ENCODE measurements around the gene GALK2. TPM values are rescaled to one million over a fixed set of nuclear protein-coding genes. Genes with fewer than 3 reads are reported as not detected.
"Not testable (repeated sequence)": the region's sequence is repeated elsewhere in the genome, so short reads cannot be mapped to it uniquely, and the experiment has no call there.

GALK2 gene
- polyA plus RNA-seq, 4 donors: 27.4 to 32.5 (median 30.9) TPM

- DNase-seq (ENCODE audit: low read depth in 4 of 4, low spot score in 3 of 4): peak in 2 of 4 donors; percentile 5 to 8
These were observed 14.0 kb upstream of the GALK2 start for GRCh38 chr15:49155834-49156627.

- DNase-seq (ENCODE audit: low read depth in 4 of 4, low spot score in 3 of 4): no peak
These were observed 6.4 kb upstream of the GALK2 start for GRCh38 chr15:49163678-49164077.

DNA sequence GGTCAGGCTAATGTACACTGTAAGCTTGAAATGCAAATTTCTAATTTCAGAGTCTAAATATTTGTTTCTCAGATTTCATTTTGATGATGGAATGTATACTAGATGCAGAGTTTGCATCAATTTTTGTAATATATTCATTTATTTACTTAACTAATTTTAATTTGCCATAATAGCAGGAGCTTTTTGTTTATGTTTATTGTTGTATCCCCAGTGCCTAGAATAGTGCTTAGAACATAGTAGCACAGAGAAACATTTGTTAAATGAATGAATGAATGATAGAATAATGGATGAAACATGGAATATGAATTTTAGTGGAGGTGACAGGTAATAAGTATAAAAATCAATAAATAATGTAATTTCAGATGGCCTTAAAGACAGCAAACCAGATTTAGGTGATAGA, 5.2 kb upstream of the GALK2 start:
- no peak for DNase-seq (ENCODE audit: low read depth in 4 of 4, low spot score in 3 of 4)

- DNase-seq (ENCODE audit: low read depth in 4 of 4, low spot score in 3 of 4): no peak
These were observed 2.0 kb upstream of the GALK2 start for GRCh38 chr15:49168016-49168415.

GRCh38 chr15:49171790-49172189, 1.7 kb downstream of the GALK2 start:
- no peak for DNase-seq (ENCODE audit: low read depth in 4 of 4, low spot score in 3 of 4)

GRCh38 chr15:49174902-49175301, 4.9 kb downstream of the GALK2 start:
- DNase-seq (ENCODE audit: low read depth in 4 of 4, low spot score in 3 of 4): no peak

GRCh38 chr15:49175582-49176397, 5.7 kb downstream of the GALK2 start:
- DNase-seq (ENCODE audit: low read depth in 4 of 4, low spot score in 3 of 4): not testable (repeated sequence)

- no peak for DNase-seq (ENCODE audit: low read depth in 4 of 4, low spot score in 3 of 4)
These were observed 8.4 kb downstream of the GALK2 start for GRCh38 chr15:49178497-49178896.

DNA sequence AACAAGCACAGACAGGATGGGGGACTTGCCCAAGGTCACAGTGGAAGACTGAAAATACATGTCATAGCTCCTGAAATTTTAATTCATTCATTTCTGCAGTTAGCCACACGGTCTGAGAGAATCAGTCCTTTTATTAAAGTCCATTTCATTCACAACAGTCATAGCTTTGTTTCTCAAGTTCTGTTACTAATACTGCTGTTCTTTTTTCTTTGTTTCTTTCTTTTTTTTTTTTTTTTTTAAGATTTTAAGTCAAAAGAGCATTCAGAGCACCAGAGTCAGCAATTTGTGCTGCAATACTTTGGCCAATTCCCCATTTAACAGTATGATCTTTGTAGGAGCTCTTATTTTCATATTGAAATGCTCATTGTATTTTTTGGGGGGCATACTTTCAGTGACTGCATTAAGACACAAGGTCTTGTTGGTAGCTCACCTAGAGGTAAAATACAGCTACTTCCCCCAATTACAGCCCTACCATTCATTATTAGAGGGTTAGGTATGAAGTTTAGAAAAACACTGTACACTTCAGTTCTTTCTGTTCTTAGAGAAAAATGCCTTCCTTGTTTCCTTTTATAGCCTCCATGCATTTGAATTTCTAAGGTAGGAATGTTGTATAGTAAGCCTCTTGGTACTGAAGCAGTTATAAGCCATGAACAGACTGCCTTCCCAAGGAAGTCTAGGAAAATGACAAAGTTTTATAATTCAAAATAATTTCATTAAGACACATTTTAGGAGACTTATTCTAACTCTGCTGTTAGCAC, 9.6 kb downstream of the GALK2 start:
- no peak for DNase-seq (ENCODE audit: low read depth in 4 of 4, low spot score in 3 of 4)

GRCh38 chr15:49182128-49182527, 12.1 kb downstream of the GALK2 start:
- no peak for DNase-seq (ENCODE audit: low read depth in 4 of 4, low spot score in 3 of 4)

GRCh38 chr15:49183741-49184140, 13.7 kb downstream of the GALK2 start:
- DNase-seq (ENCODE audit: low read depth in 4 of 4, low spot score in 3 of 4): not testable (repeated sequence)

DNA sequence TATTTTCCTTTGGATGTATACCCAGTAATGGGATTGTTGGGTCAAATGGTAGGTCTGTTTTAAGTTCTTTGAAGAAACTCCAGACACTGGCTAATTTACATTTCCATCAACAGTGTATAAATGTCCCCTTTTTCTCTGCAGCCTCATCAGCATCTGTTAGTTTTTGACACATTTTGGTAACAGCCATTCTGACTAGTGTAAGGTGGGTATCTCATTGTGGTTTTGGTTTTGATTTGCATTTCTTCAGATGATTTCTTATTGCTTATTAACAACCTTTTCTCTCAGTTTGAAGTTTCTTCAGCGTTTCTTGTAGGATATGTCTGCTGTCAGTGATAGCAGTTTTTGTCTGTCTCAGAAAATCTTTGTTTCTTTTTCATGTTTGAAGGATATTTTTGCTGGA, 15.4 kb downstream of the GALK2 start:
- DNase-seq (ENCODE audit: low read depth in 4 of 4, low spot score in 3 of 4): no peak

- DNase-seq (ENCODE audit: low read depth in 4 of 4, low spot score in 3 of 4): no peak
These were observed 17.6 kb downstream of the GALK2 start for GRCh38 chr15:49187549-49188245.

DNA sequence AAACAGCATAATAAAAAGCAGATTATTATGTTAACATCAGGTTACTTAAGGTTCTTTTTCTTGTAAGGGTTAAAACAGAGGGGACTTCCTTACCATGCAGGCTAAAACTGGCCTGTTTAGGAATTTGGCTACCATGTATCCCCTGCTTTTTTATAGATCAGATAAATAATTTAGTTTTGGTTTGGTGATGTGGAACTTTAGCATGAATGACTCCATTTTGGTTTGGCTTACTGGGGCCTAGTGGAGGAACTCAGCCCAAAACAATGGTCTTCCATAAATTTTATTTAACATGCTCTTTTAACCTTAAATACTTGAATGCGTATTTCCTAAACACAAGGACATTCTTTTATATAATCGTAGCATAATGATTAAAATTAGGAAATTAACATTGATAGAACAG, 18.9 kb downstream of the GALK2 start:
- DNase-seq (ENCODE audit: low read depth in 4 of 4, low spot score in 3 of 4): no peak

DNA sequence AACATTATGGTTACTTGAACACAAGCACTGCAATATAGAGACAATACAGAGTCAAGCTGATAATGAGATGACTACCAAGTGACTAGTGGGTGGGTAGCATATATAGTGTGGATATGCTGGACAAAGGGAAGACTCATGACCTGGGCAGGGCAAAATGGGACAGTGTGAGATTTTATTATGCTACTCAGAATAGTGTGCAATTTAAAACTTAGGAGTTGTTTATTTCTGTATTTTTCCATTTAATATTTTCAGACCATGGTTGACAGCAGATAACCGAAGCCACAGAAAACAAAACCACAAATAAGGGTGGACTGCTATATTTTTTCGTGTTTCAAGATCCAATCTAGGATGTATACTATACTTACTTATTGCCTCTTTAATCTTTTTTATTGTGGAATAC, 19.6 kb downstream of the GALK2 start:
- no peak for DNase-seq (ENCODE audit: low read depth in 4 of 4, low spot score in 3 of 4)

GRCh38 chr15:49190586-49190985, 20.5 kb downstream of the GALK2 start:
- DNase-seq (ENCODE audit: low read depth in 4 of 4, low spot score in 3 of 4): no peak

- no peak for DNase-seq (ENCODE audit: low read depth in 4 of 4, low spot score in 3 of 4)
These were observed 21.8 kb downstream of the GALK2 start for GRCh38 chr15:49191892-49192291.

GRCh38 chr15:49196856-49197255, 26.8 kb downstream of the GALK2 start:
- DNase-seq (ENCODE audit: low read depth in 4 of 4, low spot score in 3 of 4): peak in 1 of 4 donors; percentile 3

DNA sequence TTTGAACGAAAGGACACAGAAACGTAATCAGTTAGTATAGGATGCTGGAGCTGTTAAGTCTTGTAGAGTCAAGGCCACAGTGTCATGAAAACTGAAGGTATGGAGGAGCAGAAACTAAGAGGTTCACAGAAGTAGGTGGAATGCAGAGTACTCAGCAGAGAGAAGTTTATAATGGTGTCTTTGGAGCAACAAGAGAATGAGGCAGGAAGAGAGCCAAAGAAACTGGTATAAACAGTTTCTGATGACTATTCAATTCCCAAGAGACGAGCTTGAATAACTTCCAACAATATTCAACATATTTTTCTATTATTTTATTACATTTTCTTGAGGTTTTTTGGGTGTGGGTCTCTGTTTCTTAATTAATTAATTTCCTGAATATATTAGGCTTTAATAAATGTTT, 29.6 kb downstream of the GALK2 start:
- no peak for DNase-seq (ENCODE audit: low read depth in 4 of 4, low spot score in 3 of 4)

DNA sequence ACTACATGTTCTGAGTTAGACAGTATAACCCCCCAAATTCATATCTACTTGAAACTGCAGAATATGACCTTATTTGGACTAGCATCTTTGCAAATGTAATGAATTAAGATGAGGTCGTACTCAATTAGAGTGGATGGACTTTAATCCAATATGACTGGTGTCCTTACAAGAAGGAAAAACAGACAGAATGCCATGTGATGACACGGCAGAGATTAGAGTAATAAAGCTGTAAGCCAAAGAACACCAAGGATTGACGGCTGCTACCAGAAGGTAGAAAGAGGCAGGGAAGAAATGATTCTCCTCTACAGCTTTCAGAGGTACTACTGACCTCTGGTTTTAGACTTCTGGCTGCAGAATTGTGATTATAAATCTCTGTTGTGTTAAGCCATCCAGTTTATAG, 30.3 kb downstream of the GALK2 start:
- DNase-seq (ENCODE audit: low read depth in 4 of 4, low spot score in 3 of 4): no peak

- not testable (repeated sequence) for DNase-seq (ENCODE audit: low read depth in 4 of 4, low spot score in 3 of 4)
These were observed 38.1 kb downstream of the GALK2 start for GRCh38 chr15:49208102-49208501.
